PC-3 (cell line): ENCODE measurements around the gene FRMPD4.

ENCODE experiments used
- EZH2 ChIP-seq: fragments of 300-600 bp; sonication (generic); IDR thresholded peaks from one replicate; pipeline ENCODE4 v1.6.1; 2017; ENCODE audit warnings: antibody characterized with exemption, mild to moderate bottlenecking, low read length; ENCODE audit not compliant: unreplicated experiment
- TF ChIP-seq, protein P1 (sequence below): fragments of 300-600 bp; sonication (generic); conservative IDR thresholded peaks from 2 replicates; pipeline ENCODE4 v1.5.1; 2017; ENCODE audit warnings: antibody characterized with exemption, low read depth, mild to moderate bottlenecking, low read length

DNA sequence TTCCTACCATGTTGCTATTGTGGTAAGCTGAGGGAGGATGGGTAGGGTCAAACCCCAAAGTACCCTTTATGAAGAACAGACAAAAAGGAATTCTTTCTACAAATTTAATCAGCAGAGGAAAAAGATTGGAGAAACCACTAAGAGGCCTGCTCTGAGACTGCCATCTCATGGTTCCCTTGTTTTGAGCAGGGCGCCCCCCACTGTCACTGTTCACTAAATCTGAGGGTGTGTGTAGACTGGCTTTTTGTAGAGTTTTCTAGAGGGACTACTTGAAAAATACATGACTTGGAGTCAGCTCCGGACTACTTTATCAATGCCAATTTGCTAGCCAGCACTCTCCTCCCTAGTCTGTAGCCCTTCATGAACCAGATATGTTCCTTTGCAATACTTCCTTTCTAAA, 324.8 kb downstream of the FRMPD4 start:
- TF ChIP-seq, protein P1, sequence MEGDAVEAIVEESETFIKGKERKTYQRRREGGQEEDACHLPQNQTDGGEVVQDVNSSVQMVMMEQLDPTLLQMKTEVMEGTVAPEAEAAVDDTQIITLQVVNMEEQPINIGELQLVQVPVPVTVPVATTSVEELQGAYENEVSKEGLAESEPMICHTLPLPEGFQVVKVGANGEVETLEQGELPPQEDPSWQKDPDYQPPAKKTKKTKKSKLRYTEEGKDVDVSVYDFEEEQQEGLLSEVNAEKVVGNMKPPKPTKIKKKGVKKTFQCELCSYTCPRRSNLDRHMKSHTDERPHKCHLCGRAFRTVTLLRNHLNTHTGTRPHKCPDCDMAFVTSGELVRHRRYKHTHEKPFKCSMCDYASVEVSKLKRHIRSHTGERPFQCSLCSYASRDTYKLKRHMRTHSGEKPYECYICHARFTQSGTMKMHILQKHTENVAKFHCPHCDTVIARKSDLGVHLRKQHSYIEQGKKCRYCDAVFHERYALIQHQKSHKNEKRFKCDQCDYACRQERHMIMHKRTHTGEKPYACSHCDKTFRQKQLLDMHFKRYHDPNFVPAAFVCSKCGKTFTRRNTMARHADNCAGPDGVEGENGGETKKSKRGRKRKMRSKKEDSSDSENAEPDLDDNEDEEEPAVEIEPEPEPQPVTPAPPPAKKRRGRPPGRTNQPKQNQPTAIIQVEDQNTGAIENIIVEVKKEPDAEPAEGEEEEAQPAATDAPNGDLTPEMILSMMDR: no peak
- no peak for TF ChIP-seq EZH2
